ENCODE data around the gene KCTD2. TPM values are rescaled to one million over a fixed set of nuclear protein-coding genes. Genes with fewer than 3 reads are reported as not detected.

KCTD2 gene
- total and polyA plus RNA-seq, 2 of the 13 experiments (the other 11 are each of a cell fraction or from before 2014, with no cell fraction given), result 28.3 to 32.6 TPM

DNA sequence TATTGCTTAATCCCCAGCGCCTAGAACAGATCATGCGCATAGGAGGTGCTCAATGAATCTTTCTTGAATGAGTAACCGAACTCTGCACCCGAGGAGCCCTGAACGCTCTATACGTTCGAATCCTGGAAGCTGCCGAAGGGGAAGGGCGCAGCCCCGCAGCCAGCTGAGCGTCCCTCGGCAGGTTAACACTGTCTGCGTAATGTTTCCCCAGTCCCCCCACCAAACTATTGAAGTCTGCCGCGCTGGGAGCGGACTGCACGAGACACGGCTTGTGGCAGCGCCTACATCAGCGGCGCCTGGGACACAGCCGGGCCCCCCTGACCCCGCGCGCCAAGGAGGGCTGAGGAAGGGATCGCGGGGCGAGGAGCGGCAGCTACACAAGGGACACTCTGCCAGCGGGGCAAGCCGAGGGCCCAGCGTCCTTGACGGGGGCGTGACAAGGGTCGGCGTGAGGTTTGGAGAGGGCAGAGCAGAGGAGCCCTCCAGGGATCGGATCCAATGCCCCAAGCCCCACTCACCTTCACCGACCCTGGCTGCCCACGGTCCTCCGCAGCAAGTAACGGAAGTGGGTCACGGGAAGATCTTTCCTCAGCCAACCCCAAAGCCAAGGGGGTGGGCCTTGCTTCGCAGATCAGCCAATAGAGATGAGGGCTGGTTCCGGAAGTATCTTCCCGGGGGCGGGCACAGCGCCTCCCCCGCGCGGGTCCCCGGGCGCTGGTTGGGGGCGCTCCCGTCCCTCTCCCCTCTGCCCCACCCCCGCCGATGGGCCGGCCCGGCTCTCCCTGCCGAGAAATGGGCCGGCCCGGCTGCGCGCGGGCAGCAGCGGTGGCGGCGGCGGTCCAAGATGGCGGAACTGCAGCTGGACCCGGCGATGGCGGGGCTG is at the start of gene KCTD2, which contains the start of gene ATP5PD (continued):
- TF ChIP-seq, protein P1, sequence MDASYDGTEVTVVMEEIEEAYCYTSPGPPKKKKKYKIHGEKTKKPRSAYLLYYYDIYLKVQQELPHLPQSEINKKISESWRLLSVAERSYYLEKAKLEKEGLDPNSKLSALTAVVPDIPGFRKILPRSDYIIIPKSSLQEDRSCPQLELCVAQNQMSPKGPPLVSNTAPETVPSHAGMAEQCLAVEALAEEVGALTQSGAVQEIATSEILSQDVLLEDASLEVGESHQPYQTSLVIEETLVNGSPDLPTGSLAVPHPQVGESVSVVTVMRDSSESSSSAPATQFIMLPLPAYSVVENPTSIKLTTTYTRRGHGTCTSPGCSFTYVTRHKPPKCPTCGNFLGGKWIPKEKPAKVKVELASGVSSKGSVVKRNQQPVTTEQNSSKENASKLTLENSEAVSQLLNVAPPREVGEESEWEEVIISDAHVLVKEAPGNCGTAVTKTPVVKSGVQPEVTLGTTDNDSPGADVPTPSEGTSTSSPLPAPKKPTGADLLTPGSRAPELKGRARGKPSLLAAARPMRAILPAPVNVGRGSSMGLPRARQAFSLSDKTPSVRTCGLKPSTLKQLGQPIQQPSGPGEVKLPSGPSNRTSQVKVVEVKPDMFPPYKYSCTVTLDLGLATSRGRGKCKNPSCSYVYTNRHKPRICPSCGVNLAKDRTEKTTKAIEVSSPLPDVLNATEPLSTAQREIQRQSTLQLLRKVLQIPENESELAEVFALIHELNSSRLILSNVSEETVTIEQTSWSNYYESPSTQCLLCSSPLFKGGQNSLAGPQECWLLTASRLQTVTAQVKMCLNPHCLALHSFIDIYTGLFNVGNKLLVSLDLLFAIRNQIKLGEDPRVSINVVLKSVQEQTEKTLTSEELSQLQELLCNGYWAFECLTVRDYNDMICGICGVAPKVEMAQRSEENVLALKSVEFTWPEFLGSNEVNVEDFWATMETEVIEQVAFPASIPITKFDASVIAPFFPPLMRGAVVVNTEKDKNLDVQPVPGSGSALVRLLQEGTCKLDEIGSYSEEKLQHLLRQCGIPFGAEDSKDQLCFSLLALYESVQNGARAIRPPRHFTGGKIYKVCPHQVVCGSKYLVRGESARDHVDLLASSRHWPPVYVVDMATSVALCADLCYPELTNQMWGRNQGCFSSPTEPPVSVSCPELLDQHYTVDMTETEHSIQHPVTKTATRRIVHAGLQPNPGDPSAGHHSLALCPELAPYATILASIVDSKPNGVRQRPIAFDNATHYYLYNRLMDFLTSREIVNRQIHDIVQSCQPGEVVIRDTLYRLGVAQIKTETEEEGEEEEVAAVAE (CRISPR knock-in tag; IDR thresholded peaks at IDR 0.05; ENCODE audit: borderline replicate concordance), result 0 out of 2 replicates have a peak, but pooled peaks have one; percentile 45
- no peak for TF ChIP-seq MLLT10 (CRISPR knock-in tag; IDR thresholded peaks at IDR 0.05)
- peak; percentile 76 for TF ChIP-seq HOXA3 (CRISPR knock-in tag; IDR thresholded peaks at IDR 0.05)
- peak; percentile 22; the same call in 1 of the 2 replicates for TF ChIP-seq TCF7 (IDR thresholded peaks at IDR 0.05; ENCODE audit: low read depth)
- TF ChIP-seq KAT2B (IDR thresholded peaks at IDR 0.05; ENCODE audit: borderline replicate concordance, low read depth, low read length), result no peak
- peak; percentile 54; the same call in 1 of the 2 replicates for TF ChIP-seq NFE2L1 (CRISPR knock-in tag; IDR thresholded peaks at IDR 0.05; ENCODE audit: borderline replicate concordance)
- TF ChIP-seq NKX3-1 (CRISPR knock-in tag; IDR thresholded peaks at IDR 0.05), result no peak; the same call in 1 of the 2 replicates
- peak; percentile 91 for TF ChIP-seq GABPA (IDR thresholded peaks at IDR 0.05; ENCODE audit: low read depth, low read length)
- peak; percentile 94 for TF ChIP-seq GABPA (CRISPR knock-in tag; IDR thresholded peaks at IDR 0.05; ENCODE audit: low read depth)
- TF ChIP-seq ZNF891 (CRISPR knock-in tag; IDR thresholded peaks at IDR 0.05), result peak; percentile 92
- TF ChIP-seq ATF1 (CRISPR knock-in tag; IDR thresholded peaks at IDR 0.05), result peak; percentile 58; the same call in 1 of the 2 replicates
- TF ChIP-seq ZKSCAN1 (IDR thresholded peaks at IDR 0.05; ENCODE audit: low read length), result no peak; the same call in 1 of the 2 replicates
- TF ChIP-seq HNRNPUL1 (IDR thresholded peaks at IDR 0.05; ENCODE audit: low read depth, low read length), result no peak
- TF ChIP-seq, protein P2, sequence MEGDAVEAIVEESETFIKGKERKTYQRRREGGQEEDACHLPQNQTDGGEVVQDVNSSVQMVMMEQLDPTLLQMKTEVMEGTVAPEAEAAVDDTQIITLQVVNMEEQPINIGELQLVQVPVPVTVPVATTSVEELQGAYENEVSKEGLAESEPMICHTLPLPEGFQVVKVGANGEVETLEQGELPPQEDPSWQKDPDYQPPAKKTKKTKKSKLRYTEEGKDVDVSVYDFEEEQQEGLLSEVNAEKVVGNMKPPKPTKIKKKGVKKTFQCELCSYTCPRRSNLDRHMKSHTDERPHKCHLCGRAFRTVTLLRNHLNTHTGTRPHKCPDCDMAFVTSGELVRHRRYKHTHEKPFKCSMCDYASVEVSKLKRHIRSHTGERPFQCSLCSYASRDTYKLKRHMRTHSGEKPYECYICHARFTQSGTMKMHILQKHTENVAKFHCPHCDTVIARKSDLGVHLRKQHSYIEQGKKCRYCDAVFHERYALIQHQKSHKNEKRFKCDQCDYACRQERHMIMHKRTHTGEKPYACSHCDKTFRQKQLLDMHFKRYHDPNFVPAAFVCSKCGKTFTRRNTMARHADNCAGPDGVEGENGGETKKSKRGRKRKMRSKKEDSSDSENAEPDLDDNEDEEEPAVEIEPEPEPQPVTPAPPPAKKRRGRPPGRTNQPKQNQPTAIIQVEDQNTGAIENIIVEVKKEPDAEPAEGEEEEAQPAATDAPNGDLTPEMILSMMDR (CRISPR knock-in tag; IDR thresholded peaks at IDR 0.05), result peak; percentile 40
- TF ChIP-seq ZNF329 (CRISPR knock-in tag; IDR thresholded peaks at IDR 0.05; ENCODE audit: low read depth), result no peak
- TF ChIP-seq, protein P3, sequence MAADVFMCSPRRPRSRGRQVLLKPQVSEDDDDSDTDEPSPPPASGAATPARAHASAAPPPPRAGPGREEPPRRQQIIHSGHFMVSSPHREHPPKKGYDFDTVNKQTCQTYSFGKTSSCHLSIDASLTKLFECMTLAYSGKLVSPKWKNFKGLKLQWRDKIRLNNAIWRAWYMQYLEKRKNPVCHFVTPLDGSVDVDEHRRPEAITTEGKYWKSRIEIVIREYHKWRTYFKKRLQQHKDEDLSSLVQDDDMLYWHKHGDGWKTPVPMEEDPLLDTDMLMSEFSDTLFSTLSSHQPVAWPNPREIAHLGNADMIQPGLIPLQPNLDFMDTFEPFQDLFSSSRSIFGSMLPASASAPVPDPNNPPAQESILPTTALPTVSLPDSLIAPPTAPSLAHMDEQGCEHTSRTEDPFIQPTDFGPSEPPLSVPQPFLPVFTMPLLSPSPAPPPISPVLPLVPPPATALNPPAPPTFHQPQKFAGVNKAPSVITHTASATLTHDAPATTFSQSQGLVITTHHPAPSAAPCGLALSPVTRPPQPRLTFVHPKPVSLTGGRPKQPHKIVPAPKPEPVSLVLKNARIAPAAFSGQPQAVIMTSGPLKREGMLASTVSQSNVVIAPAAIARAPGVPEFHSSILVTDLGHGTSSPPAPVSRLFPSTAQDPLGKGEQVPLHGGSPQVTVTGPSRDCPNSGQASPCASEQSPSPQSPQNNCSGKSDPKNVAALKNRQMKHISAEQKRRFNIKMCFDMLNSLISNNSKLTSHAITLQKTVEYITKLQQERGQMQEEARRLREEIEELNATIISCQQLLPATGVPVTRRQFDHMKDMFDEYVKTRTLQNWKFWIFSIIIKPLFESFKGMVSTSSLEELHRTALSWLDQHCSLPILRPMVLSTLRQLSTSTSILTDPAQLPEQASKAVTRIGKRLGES (CRISPR knock-in tag; IDR thresholded peaks at IDR 0.05; ENCODE audit: borderline replicate concordance), result no peak
- TF ChIP-seq, protein P4, sequence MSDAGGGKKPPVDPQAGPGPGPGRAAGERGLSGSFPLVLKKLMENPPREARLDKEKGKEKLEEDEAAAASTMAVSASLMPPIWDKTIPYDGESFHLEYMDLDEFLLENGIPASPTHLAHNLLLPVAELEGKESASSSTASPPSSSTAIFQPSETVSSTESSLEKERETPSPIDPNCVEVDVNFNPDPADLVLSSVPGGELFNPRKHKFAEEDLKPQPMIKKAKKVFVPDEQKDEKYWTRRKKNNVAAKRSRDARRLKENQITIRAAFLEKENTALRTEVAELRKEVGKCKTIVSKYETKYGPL (CRISPR knock-in tag; IDR thresholded peaks at IDR 0.05), result no peak
- peak; percentile 57; the same call in 1 of the 2 replicates for TF ChIP-seq ZNF296 (CRISPR knock-in tag; conservative IDR thresholded peaks at IDR 0.05)
- TF ChIP-seq ZBTB3 (CRISPR knock-in tag; IDR thresholded peaks at IDR 0.05; ENCODE audit: borderline replicate concordance, low read depth), result no peak

Measured in HepG2 (cell line).